GM04503 (cell line): ENCODE data around the gene TYSND1.
A peak's percentile ranks its signal among the peaks of the same experiment; 100 is the strongest.
"Not testable (repeated sequence)": the region's sequence is repeated elsewhere in the genome, so short reads cannot be mapped to it uniquely, and the experiment has no call there.

Experiments used
- DNase-seq: peaks from one replicate; pipeline ENCODE4 v3.0.0-alpha.2; 2012; ENCODE audit warnings: low read depth

TYSND1 gene, protein sequence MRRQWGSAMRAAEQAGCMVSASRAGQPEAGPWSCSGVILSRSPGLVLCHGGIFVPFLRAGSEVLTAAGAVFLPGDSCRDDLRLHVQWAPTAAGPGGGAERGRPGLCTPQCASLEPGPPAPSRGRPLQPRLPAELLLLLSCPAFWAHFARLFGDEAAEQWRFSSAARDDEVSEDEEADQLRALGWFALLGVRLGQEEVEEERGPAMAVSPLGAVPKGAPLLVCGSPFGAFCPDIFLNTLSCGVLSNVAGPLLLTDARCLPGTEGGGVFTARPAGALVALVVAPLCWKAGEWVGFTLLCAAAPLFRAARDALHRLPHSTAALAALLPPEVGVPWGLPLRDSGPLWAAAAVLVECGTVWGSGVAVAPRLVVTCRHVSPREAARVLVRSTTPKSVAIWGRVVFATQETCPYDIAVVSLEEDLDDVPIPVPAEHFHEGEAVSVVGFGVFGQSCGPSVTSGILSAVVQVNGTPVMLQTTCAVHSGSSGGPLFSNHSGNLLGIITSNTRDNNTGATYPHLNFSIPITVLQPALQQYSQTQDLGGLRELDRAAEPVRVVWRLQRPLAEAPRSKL

DNA sequence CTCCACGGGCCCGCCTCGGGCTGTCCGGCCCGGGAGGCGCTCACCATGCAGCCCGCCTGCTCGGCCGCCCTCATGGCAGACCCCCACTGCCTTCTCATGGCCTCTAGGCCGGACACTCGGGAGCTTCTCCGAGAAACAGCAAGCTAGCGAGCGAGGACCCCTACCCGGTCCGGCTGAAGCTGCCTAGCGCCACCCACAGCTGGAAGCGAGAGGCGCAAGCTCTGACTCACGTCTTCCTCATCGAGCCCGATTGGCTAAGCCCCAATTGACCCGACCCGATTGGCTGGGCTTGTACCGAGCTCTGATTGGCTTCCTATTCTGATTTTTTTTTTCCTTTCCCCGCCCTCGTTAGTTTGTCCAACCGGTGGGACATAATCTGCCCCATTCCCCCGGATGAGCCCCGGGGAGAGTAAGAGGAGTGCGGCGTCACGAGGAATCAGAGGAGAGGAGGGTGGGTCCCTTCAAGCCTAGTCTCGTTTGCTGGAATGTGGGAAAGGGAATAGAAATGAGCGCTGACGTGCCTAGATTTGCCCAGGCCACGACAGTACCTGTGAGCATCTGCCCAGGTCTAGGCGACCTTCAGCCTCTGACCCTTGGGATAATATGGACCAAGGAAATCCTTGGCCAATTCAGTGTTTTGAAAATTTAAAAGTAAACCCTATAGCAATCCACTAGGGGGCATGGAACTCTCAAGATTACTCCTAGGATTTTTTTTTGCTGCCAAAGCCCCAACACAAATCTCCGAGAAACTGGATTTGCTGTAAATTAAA, at the start of gene TYSND1:
Gene TYSND1, minus strand, starts transcription at position 212 of the 770 bp plus-strand sequence. Its CDS starts 114 bp downstream, at position 98.
- peak; percentile 77 for DNase-seq

DNA sequence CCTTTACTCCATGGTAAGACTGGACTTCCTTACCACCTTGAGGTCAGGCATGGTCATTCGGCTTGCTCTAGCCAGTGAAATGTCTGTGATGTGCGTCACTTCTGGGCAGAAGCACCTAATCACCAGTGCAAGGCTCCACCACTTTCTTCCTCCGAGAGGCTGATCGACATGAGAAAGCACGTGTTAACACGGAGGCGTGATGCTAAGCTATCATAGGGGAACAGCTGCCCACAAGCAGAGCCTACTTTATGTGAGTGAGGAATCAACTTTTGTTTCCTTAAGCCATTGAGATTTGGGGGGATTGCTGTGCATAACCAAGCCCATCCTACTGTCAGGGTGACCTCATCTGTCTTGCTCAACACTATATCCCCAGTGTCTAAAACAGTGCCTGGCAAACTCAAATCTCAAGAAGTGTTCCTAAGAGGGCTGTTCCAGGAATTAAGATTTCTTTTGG, 46.9 kb upstream of the TYSND1 start:
- DNase-seq = no peak

DNA sequence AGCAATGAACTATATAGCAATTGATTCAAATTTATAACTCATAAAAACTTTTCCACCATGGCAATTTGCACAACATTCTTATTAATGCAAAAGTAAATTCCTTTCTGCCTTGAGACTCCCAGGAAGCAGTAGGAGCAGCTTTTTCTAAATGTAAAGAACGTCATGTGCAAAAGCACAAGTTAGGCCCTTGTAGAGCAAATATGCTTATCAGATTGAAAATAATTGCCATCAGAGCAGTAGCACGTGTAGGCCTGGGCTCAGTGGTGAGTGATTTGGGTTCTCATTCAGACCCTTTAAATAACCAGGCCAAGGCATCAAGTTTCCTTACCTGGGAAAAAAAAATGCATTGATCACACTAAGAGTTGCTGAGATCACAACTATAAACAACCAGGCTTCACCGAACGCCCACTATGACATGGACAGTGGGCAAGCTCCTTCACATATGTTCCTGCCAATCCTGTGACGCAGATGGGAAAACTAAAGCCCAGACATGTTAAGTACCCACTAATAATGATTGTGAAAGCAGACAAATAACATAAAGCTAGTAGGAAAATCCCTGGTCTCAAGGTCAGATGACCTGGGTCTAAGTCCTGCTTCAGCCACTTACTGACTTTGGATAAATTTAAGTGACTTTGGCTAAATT, 45.9 kb upstream of the TYSND1 start:
- DNase-seq = no peak

DNA sequence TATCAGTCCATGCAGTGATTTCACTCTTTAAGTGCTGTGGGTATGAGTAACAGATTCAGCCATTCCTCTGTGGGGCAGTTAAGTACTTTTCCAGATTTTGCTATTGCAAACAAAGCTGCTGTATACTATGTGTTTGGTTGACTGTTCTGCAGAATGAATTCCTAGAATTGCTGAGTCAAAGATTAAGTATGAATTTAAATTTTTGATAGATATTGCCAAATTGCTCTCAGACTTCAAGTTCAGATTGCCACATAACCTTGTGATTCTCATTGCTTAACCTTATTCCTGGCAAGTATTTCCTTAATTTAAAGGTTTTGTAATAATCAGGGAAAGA, 45.4 kb upstream of the TYSND1 start:
- DNase-seq = peak; percentile 96

GRCh38 chr10:70191161-70191971, 44.9 kb upstream of the TYSND1 start:
- no peak for DNase-seq

DNA sequence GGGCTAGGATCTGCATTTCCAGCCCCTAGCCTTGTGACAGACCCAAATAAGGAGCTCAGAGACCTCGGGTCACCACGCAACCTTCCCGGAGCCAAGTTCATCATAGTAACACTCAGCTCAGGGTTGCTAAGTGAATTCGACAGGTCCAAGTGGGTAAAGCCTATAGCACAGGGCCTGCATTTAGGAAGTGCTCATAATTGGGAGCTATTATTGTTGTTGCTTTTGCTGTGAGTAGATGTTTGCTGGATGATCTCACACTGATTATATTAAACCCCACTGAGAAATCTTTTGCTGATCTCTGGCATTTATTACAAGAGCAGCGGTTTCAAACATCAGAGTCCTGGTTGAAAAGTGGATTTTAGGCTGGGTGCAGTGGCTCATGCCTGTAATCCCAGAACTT, 44.1 kb upstream of the TYSND1 start:
- no peak for DNase-seq

- no peak for DNase-seq
Measured at GRCh38 chr10:70190102-70190501, 43.6 kb upstream of the TYSND1 start.

DNA sequence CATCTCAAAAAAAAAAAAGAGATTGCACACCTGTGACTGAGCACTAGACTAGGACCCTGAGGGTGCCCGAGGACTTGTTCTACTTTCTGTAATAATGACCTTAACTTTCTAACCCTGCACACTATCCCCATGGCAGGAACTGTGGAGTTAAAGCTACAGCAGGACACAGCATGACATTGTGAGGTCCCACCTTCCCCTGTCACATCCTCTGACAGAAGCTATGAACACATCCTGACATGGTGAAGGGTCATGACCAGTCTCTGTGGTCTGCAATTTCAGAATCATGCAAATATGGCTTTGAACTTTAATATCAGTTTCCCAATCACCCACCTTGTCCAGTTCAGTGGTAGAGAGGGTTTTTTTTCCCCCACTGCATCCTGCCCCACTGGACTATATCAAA, 42.3 kb upstream of the TYSND1 start:
- no peak for DNase-seq

- DNase-seq = no peak
Measured at GRCh38 chr10:70186571-70186970, 40.1 kb upstream of the TYSND1 start.

DNA sequence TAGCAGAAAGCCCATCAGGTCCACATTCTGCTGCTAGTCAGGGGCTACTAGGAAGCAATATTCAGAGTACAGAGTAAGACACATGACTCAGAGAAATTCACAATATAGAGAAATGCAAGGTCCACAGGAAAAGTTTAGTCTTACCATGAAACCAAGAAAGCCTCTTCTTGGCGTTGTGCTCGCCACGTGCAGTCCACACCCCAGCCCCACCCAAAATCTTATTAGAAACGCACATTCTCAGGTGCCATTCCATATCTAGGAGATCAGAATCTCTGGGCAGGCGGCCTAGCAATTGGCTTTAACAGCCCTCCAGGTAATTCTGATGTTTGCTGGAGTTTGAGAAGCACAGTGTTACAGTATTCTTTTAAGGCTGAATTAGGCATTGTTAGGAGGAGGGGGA, 39.6 kb upstream of the TYSND1 start:
- DNase-seq = no peak

DNA sequence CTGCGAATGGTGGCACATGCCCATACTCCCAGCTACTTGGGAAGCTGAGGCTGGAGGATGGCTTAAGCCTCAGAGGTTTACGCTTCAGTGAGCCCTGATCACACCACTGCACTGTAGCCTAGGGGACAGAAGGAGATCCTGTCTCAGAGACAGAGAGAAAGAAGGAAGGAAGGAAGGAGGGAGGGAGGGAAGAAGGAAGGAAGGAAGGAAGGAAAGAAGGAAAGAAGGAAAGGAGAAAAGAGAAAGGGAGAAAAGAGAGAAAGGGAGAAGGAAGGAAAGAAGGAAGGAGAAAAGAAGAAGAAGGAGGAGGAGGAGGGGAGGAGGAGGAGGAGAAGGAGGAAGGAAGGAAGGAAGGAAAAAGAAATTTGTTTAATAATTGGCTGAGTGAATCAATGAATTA, 36.8 kb upstream of the TYSND1 start:
- no peak for DNase-seq

DNA sequence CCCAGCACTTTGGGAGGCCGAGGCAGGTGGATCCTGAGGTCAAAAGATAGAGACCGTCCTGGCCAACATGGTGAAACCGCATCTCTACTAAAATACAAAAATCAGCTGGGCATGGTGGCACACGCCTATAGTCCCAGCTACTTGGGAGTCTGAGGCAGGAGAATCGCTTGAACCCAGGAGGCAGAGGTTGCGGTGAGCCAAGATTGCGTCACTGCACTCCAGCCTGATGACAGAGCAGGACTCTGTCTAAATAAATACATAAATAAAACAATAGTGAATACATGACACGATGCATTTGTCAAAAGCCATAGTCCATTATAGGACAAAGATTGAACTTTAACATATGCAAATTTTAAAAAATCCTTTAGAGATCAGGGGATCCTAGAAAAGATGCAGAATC, 32.7 kb upstream of the TYSND1 start:
- not testable (repeated sequence) for DNase-seq

DNA sequence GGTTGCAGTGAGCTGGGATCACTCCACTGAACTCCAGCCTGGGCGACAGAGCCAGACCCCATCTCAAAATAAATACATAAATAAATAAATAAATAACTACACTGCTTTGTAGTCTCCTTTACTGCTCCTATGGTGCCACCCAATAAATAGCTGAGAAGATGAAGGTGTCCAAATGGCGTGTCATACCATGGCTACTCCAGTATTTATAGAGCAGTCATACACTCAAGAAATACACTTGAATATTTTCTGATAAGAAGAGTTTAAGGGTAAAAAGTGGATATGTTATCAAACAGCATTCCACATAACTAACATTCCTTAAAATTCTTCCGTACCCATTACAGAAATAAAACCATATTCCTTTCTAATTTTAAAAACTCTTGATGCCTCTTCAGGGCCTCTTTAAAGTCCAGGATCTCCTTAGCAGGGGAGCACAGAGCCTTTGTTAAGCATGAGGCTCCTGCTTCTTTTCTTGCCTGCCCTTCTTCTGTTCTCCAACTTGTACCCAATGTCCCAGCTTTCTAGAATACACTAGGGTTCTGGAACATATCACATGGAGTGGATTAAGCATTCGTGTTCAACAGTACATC, 31.7 kb upstream of the TYSND1 start:
- no peak for DNase-seq

- no peak for DNase-seq
Measured at GRCh38 chr10:70176441-70176840, 29.9 kb upstream of the TYSND1 start.

- DNase-seq = no peak
Measured at GRCh38 chr10:70175516-70175915, 29.0 kb upstream of the TYSND1 start.

DNA sequence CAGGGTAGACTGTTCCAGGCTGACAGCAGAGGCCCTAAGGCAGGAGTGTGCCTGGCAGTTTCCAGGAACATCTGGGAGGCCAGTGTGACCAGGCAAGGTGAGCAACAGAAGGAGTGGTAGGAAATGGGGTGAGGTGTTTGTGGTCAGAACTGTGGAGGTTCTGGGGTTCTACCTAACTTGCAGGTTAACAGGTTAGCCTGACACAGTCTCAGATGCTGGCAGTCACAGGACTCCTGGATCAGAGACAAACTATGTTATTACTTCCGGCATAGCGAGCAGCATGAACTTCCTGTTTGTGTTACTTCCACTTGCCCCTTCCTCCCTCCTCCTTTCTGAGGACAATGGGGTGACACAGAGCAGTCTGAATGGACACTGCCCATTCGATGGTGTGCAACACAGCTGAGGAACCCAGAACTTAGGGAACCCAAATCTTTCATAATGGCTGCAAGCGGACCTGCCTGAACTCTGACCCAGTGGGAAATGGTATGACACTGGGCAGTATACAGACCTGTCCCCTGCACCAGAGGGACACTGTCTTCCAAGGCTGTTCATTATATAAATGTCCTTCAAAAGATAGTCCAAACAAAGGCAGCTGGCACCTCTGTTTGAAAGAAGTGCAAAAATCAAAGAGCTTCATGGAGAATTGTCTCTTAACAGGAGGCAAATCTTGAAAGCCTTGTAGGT, 27.7 kb upstream of the TYSND1 start:
- no peak for DNase-seq

GRCh38 chr10:70169649-70170364, 23.3 kb upstream of the TYSND1 start:
- no peak for DNase-seq

DNA sequence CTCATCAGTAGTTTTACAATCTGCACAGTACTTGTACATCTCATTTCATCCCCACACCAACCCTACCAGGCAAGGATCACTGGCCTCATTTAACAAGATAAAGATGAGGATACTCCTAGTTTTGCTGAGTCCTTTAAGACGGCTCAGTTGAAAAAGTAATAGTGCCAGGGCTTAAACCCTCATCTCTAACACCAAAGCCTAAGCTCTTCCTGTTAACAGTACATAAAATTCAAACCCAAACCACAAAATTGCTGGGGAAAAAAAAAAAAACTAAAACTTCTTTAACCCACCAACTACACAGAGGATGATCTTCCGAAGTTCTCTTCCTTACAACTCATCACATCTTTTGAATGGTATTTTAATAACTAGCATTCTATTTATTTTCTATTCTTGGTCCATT, 22.5 kb upstream of the TYSND1 start:
- no peak for DNase-seq

DNA sequence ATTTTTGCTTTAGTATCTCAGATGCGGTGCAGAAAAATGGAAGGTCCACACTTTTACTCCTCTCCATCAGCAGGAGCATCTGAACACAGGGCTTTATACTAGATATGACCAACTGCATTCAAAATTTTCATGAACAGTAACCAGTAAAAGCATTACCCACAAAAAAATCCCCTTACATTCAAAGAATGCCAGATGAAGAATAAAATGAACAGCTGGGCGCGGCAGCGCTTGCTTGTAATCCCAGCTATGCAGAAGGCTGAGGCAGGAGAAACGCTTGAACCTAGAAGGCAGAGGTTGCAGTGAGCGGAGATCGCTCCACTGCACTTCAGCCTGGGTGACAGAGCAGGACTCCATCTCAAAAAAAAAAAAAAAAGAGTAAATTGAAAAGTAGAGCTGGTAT, 20.7 kb upstream of the TYSND1 start:
- no peak for DNase-seq

DNA sequence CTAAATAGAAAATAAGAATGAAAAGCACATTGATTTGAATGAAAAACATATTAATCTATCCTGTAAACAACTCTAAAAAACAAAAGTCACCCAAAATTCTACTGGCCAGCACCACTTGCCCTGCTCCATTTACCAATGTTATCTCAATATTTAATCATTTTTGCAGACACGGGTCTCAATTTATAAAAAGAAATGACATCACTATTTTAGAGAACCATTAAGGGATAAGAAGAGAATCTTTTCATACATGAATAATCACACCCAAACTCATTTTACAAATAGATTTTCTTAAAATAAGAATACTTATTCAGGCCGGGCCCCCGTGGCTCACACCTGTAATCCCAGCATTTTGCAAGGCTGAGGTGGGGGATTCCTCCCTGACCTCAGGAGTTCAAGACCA, 19.9 kb upstream of the TYSND1 start:
- no peak for DNase-seq
